Transverse colon (tissue), 4 donors: ENCODE data around the gene CERKL. TPM values are rescaled to one million over a fixed set of nuclear protein-coding genes. Genes with fewer than 3 reads are reported as not detected.

Source experiments
- DNase-seq: peaks from one replicate; pipeline ENCODE4 v3.0.0-alpha.2; 2019
- H3K27ac ChIP-seq, 4 donors: fragments of 200-600 bp; sonication (generic); 2 replicates each; pipeline ENCODE4 v1.5.1; 2016 to 2018; ENCODE audit warnings: inconsistent platforms in 4 of 4
- H3K27me3 ChIP-seq: fragments of 200-600 bp; sonication (generic); 2 replicates; pipeline ENCODE4 v1.5.1; 2017; ENCODE audit warnings: inconsistent platforms
- H3K36me3 ChIP-seq, 4 donors: fragments of 200-600 bp; sonication (generic); 2 replicates each; pipeline ENCODE4 v1.5.1; 2017 to 2019; ENCODE audit warnings: inconsistent platforms in 4 of 4
- H3K4me1 ChIP-seq, 4 donors: fragments of 200-600 bp; sonication (generic); 2 replicates each; pipeline ENCODE4 v1.5.1; 2017 to 2020; ENCODE audit warnings: inconsistent platforms in 4 of 4
- H3K4me3 ChIP-seq, 4 donors: fragments of 200-600 bp; sonication (generic); 1 replicate in 1 of 4; 2 replicates in 3 of 4; pipeline versions ENCODE4 v1.5.1 to v1.6.1; 2017 to 2019; ENCODE audit warnings: inconsistent platforms in 4 of 4
- H3K9me3 ChIP-seq, 2 donors: fragments of 200-600 bp; sonication (generic); 2 replicates each; pipeline ENCODE4 v1.5.1; 2017 to 2019; ENCODE audit warnings: inconsistent platforms in 2 of 2
- CTCF ChIP-seq, 5 experiments: fragments of 200-600 bp in 3 of 5; fragments of 450-650 bp in 2 of 5; sonication (generic) in 3 of 5; IDR thresholded peaks; 1 replicate in 2 of 5; 2 replicates in 3 of 5; pipeline ENCODE4 v1.5.1; 2016 to 2017; ENCODE audit warnings: antibody characterized with exemption in 5 of 5, inconsistent platforms in 3 of 5, mild to moderate bottlenecking in 2 of 5, moderate library complexity in 1 of 5
- EP300 ChIP-seq: sonication (generic); formaldehyde crosslinking; IDR thresholded peaks from one replicate; pipeline ENCODE4 v1.6.1; 2017; ENCODE audit warnings: antibody characterized with exemption, low read depth
- POLR2A ChIP-seq: fragments of 450-650 bp; IDR thresholded peaks from one replicate; pipeline ENCODE4 v1.6.1; 2016; ENCODE audit warnings: antibody characterized with exemption, mild to moderate bottlenecking, moderate library complexity
- POLR2AphosphoS5 ChIP-seq, 3 donors: sonication (generic); formaldehyde crosslinking; IDR thresholded peaks; one replicate each; pipeline ENCODE4 v1.6.1; 2016; ENCODE audit warnings: antibody characterized with exemption in 3 of 3
- WGBS, 2 donors: methylation state at CpG; one replicate each; pipeline ENCODE4 v1.1.5; 2018; ENCODE audit warnings: low coverage in 1 of 2; 5-methylcytosine and 5-hydroxymethylcytosine counted together
- in situ Hi-C, 4 donors: fragments of 200-750 bp; cut with MboI; loops; one replicate each; pipeline versions ENCODE4 v1.15.0 to v1.15.1; 2017; ENCODE audit warnings: low sequenced_read_pairs in 3 of 4, low pct_ligation_motif_present in 1 of 4, low pct_unique_long_range_greater_than_20kb in 1 of 4
- intact Hi-C: fragments of 100-400 bp; cut with DNase I; formaldehyde crosslinking; loops from one replicate; pipeline ENCODE4 v1.15.1; 2023; ENCODE audit warnings: low total_unique reads
- total RNA-seq, 4 donors: library from RNA; depleted of rRNA; stranded (reverse); fragments of >200 nt; gene quantifications; one replicate each; pipeline ENCODE4 v1.1.0, GENCODE V29; 2016

Gene CERKL
- total RNA-seq, 4 donors from 2014 or later = 0.32 TPM; not detected in 3

- Histone ChIP-seq H3K27me3 (peaks cover 52% of the 10 kb centered on the region), H3K9me3 (no peaks in the 10 kb centered on the region), H3K27ac (no peak overlapping the region), H3K4me1 (peaks cover 0 to under 1% (median 0%) of the 10 kb centered on the region in 4 donors), H3K4me3 (no peak overlapping the region), H3K36me3 (no peaks in the 10 kb centered on the region)
- intact Hi-C loops = no loop called here
- in situ Hi-C loops = no loop called here
- no peak for DNase-seq
- TF ChIP-seq CTCF (IDR thresholded peaks at IDR 0.05) (no peak), POLR2A (no peak), EP300 (no peak)
- 33 to 49% methylated on average over 4 of the region's 4 CpGs for WGBS, 2 donors
Observed at GRCh38 chr2:181675254-181675653, 18.3 kb upstream of the CERKL start.

- Histone ChIP-seq H3K9me3 (no peaks in the 10 kb centered on the region), H3K27ac (no peak overlapping the region), H3K27me3 (peaks cover 44% of the 10 kb centered on the region), H3K4me1 (no peaks in the 10 kb centered on the region), H3K36me3 (no peaks in the 10 kb centered on the region), H3K4me3 (no peak overlapping the region)
- intact Hi-C loops = no loop called here
- DNase-seq = no peak
- TF ChIP-seq POLR2AphosphoS5 (IDR thresholded peaks at IDR 0.05) (no peak), CTCF (IDR thresholded peaks at IDR 0.05) (no peak), POLR2A (no peak), EP300 (no peak)
- in situ Hi-C loops = no loop called here
Observed at GRCh38 chr2:181674461-181674860, 17.6 kb upstream of the CERKL start.

- DNase-seq = no peak
- in situ Hi-C loops = no loop called here
- no peak overlapping the region for H3K27ac ChIP-seq
- peaks cover 36% of the 10 kb centered on the region for H3K27me3 ChIP-seq
- H3K36me3 ChIP-seq = no peaks in the 10 kb centered on the region
- 42 to 83% methylated on average over 2 of the region's 2 CpGs for WGBS, 2 donors
- no peak overlapping the region for H3K4me3 ChIP-seq
- H3K4me1 ChIP-seq = no peaks in the 10 kb centered on the region
- intact Hi-C loops = no loop called here
- no peaks in the 10 kb centered on the region for H3K9me3 ChIP-seq
- TF ChIP-seq POLR2AphosphoS5 (IDR thresholded peaks at IDR 0.05) (no peak), POLR2A (no peak)
Observed at GRCh38 chr2:181673173-181673572, 16.3 kb upstream of the CERKL start.

GRCh38 chr2:181672255-181673008 lies 15.5 kb upstream of the CERKL start:
- intact Hi-C loops = no loop called here

GRCh38 chr2:181670632-181671031 lies 13.7 kb upstream of the CERKL start:
- 100% methylated on average over 1 of the region's 1 CpG for WGBS, 2 donors
- no peak overlapping the region for H3K27ac ChIP-seq
- DNase-seq = no peak
- H3K9me3 ChIP-seq = peaks cover 5 to 8% of the 10 kb centered on the region in 2 donors
- TF ChIP-seq POLR2AphosphoS5 (IDR thresholded peaks at IDR 0.05) (no peak), EP300 (no peak), POLR2A (no peak)
- no peaks in the 10 kb centered on the region for H3K4me1 ChIP-seq
- no peaks in the 10 kb centered on the region for H3K36me3 ChIP-seq
- intact Hi-C loops = no loop called here
- peaks cover 15% of the 10 kb centered on the region for H3K27me3 ChIP-seq
- no peak overlapping the region for H3K4me3 ChIP-seq
- in situ Hi-C loops = no loop called here

More at GRCh38 chr2:181672255-181673008, 15.5 kb upstream of the CERKL start:
- TF ChIP-seq EP300 = no peak
- no peak for TF ChIP-seq POLR2A
- Histone ChIP-seq H3K27me3 (peaks cover 29% of the 10 kb centered on the region), H3K9me3 (no peaks in the 10 kb centered on the region), H3K4me3 (no peak overlapping the region), H3K27ac (no peak overlapping the region), H3K4me1 (no peaks in the 10 kb centered on the region), H3K36me3 (no peaks in the 10 kb centered on the region)
- no peak for DNase-seq
- in situ Hi-C loops = no loop called here
